Kidney (tissue), 14 donors: ENCODE results near the gene ACAD9. TPM values are rescaled to one million over a fixed set of nuclear protein-coding genes. Genes with fewer than 3 reads are reported as not detected.

Experiments used
- DNase-seq, 5 donors: peaks; one replicate each; pipeline ENCODE4 v3.0.0-alpha.2; 2013 to 2020
- FAIRE-seq: peaks from 2 replicates; lab custom pipeline; 2012; peaks lifted over from hg19 to GRCh38; lab: Jason Lieb, UNC
- H3K27ac ChIP-seq, 2 donors: one replicate each; pipeline ENCODE4 v1.7.0; 2013; ENCODE audit warnings: low read depth in 2 of 2, low read length in 2 of 2, inconsistent platforms in 1 of 2
- H3K27me3 ChIP-seq: one replicate; pipeline ENCODE4 v1.7.1; 2013; ENCODE audit warnings: low read length, inconsistent platforms; ENCODE audit not compliant: control insufficient read depth, insufficient read depth
- H3K36me3 ChIP-seq, 3 donors: one replicate each; pipeline versions ENCODE4 v1.7.0 to v1.7.1; 2013; ENCODE audit warnings: low read length in 3 of 3, control low read depth in 1 of 3, inconsistent platforms in 1 of 3; ENCODE audit not compliant: insufficient read depth in 3 of 3, control insufficient read depth in 2 of 3
- H3K4me1 ChIP-seq, 3 donors: one replicate each; pipeline versions ENCODE4 v1.7.0 to v1.7.1; 2013; ENCODE audit warnings: low read length in 3 of 3, inconsistent platforms in 1 of 3, low read depth in 1 of 3; ENCODE audit not compliant: control insufficient read depth in 2 of 3, insufficient read depth in 2 of 3
- H3K4me3 ChIP-seq, 3 donors: one replicate each; pipeline versions ENCODE4 v1.7.0 to v1.8.1; 2013; ENCODE audit warnings: low read length in 3 of 3, control low read depth in 1 of 3, inconsistent platforms in 1 of 3
- H3K9ac ChIP-seq, 3 donors: one replicate each; pipeline versions ENCODE4 v1.7.0 to v1.7.1; 2013; ENCODE audit warnings: low read length in 3 of 3, control low read depth in 1 of 3, inconsistent platforms in 1 of 3
- H3K9me3 ChIP-seq, 3 donors: one replicate each; pipeline versions ENCODE4 v1.7.0 to v1.7.1; 2013; ENCODE audit warnings: low read length in 3 of 3, control low read depth in 1 of 3, inconsistent platforms in 1 of 3; ENCODE audit not compliant: control insufficient read depth in 2 of 3, insufficient read depth in 1 of 3
- intact Hi-C: fragments of 100-400 bp; cut with DNase I; formaldehyde crosslinking; loops from one replicate; pipeline ENCODE4 v1.11.1; 2022
- polyA plus RNA-seq: library from polyadenylated mRNA; stranded (reverse); fragments of 350-450 nt; fragmentation: Illumina TruSeq; extraction: RNeasy Lipid Tissue Mini Kit (QIAGEN cat#74804); gene quantifications from one replicate; pipeline ENCODE4 v1.2.3, GENCODE V29; 2014; ENCODE audit warnings: low read depth, low replicate concordance; ENCODE audit not compliant: insufficient read depth
- total RNA-seq: library from RNA; stranded (reverse); fragmentation: NEBNext Ultra II Directional; extraction: Animal tissue kit (Norgen Biotek cat#: 25700); gene quantifications from one replicate; pipeline ENCODE4 v1.2.1, GENCODE V29; 2021
- TF ChIP-seq, protein P1 (sequence below): IDR thresholded peaks from 3 replicates; pipeline ENCODE4 v1.5.1; 2012; ENCODE audit warnings: mild to moderate bottlenecking, moderate library complexity, borderline replicate concordance; ENCODE audit not compliant: insufficient read depth; ENCODE audit errors: extremely low read depth
- donor health status: control.
- donor health status: control.
- donor health status: control.
- donor health status: control.
- donor health status: control.
- donor health status: DM: yes; HTN: yes; CAD: no.
- donor health status: Normal renal cell carcinoma (clear cell type).

Gene ACAD9
- total and polyA plus RNA-seq, 2 donors from 2014 or later: 36.2 to 50.2 TPM

DNA sequence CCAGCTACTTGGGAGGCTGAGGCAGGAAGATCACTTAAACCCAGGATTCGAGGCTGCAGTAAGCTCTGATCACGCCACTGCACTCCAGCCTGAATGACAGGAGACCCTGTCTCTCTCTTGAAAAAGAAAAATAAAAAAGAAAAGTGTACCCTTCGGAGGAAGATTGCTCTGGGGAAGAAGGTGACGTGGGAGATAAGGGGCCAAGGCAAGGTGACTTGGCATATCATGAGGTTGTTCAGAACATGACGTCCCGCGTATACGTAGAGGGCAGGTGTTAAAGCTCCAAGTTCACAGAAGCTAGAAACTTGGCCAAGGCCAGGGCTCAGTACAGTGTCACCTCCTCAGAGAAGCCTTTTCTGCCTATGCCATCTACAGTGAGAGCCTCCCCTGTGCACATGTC, 6.7 kb upstream of the ACAD9 start:
- TF ChIP-seq, protein P1, sequence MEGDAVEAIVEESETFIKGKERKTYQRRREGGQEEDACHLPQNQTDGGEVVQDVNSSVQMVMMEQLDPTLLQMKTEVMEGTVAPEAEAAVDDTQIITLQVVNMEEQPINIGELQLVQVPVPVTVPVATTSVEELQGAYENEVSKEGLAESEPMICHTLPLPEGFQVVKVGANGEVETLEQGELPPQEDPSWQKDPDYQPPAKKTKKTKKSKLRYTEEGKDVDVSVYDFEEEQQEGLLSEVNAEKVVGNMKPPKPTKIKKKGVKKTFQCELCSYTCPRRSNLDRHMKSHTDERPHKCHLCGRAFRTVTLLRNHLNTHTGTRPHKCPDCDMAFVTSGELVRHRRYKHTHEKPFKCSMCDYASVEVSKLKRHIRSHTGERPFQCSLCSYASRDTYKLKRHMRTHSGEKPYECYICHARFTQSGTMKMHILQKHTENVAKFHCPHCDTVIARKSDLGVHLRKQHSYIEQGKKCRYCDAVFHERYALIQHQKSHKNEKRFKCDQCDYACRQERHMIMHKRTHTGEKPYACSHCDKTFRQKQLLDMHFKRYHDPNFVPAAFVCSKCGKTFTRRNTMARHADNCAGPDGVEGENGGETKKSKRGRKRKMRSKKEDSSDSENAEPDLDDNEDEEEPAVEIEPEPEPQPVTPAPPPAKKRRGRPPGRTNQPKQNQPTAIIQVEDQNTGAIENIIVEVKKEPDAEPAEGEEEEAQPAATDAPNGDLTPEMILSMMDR: no peak
- Histone ChIP-seq H3K4me1 (no peaks in the 10 kb centered on the region), H3K4me3 (no peak overlapping the region), H3K9ac (no peak overlapping the region), H3K36me3 (no peaks in the 10 kb centered on the region), H3K27me3 (no peaks in the 10 kb centered on the region), H3K9me3 (no peaks in the 10 kb centered on the region), H3K27ac (no peak overlapping the region)
- no peak for DNase-seq
- no peak for FAIRE-seq
- intact Hi-C loops: no loop called here

DNA sequence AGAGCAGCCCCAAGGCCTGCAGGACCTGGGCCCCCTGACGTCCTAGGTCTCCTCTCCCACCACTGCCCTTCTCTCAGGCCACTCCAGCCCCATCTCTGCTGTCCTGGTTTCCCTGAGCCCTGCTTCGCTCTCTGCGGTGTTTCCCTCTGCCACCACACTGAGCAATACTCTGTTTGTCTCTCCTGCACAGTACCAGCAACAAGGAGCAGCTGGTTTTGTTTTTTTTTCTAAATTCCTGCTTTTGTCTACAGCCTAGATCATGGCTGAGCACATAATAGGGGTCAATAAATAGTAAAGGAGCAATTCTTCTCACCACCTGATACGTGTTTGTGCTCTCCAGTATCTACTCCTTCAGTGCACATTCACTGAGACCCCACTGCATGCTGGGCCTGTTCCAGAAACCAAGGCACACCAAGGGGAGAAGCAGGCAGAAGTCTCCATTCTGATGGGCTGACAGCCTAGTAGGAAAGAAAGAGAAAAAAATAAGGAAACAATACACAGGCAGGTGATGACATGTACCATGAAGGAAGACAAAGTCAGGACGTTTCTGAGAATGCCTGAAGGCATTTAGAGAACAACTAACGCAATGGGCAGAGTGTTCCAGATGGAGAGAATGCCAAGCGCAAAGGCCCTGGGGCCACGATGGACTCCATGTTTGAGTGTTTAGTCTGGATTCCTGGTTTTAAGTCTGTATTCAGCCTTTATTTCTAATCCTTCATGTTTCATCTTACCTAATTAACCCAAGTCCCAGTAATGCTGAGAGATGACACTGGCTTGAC, 6.0 kb upstream of the ACAD9 start:
- Histone ChIP-seq H3K9me3 (no peaks in the 10 kb centered on the region), H3K4me1 (peaks cover 0 to 6% (median 4%) of the 10 kb centered on the region in 3 donors), H3K36me3 (no peaks in the 10 kb centered on the region), H3K27me3 (no peaks in the 10 kb centered on the region), H3K9ac (no peak overlapping the region), H3K4me3 (no peak overlapping the region), H3K27ac (no peak overlapping the region)
- TF ChIP-seq, protein P1: no peak
- DNase-seq: no peak
- intact Hi-C loops: no loop called here
- FAIRE-seq: no peak

DNA sequence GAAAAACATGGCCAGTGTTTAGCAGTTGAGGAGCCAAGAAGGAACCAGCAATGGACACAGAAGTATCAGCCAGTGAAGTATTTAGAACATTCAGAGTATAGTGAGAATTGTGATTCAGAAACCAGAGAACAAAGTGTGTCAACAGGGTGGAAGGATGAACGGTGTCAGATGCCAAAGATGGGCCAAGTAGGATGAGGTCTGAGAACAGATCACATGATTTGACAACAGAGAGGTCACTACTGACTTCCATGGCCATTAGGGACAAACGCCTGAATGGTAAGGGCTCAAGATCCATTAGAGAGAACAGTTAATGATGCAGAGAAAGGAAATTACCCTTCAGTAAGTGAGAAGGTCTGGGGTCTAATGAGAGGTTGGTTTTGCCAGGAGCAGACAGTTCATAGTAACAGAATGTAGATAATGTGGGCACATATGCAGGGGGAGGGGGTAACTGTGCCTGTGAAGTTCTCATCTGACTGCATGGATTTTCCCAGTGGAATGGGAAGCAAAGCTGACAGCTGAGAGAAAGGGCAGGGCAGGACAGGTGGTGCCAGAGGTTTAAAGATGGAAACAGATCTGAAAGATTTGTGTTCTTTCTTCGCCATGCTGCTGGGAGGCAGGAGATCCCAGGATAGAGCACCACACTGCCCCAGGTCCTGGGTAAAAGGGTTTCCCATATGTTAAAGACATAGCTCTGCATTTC, 4.8 kb upstream of the ACAD9 start:
- TF ChIP-seq, protein P1: no peak
- Histone ChIP-seq H3K4me1 (peaks cover 0 to 7% (median 7%) of the 10 kb centered on the region in 3 donors), H3K9ac (no peak overlapping the region), H3K27ac (no peak overlapping the region), H3K36me3 (no peaks in the 10 kb centered on the region), H3K9me3 (no peaks in the 10 kb centered on the region), H3K4me3 (no peak overlapping the region), H3K27me3 (no peaks in the 10 kb centered on the region)
- FAIRE-seq (no peak), DNase-seq (peak in 2 of 5 donors; percentile 32 to 42)
- intact Hi-C loops: no loop called here
